CD4-positive, CD25-positive, alpha-beta regulatory T cell (primary cell): ENCODE results near the gene AHNAK2. TPM values are rescaled to one million over a fixed set of nuclear protein-coding genes. Genes with fewer than 3 reads are reported as not detected.

ENCODE experiments used
- ATAC-seq, 2 donors: fragments of 150-1000 bp; cut with Tn5 transposase; one replicate each; pipeline ENCODE4 v1.10.0; 2021; ENCODE audit warnings: low read depth in 2 of 2, moderate number of reproducible peaks in 2 of 2, moderate library complexity in 1 of 2
- DNase-seq, 3 donors: peaks; one replicate each; pipeline versions ENCODE4 v3.0.0 to v3.0.0-alpha.2; 2012 to 2022; ENCODE audit warnings: mixed read lengths in 1 of 3
- H3K27ac ChIP-seq: one replicate; pipeline ENCODE4 v1.7.0; 2013; ENCODE audit warnings: mild to moderate bottlenecking, low read length; ENCODE audit not compliant: insufficient read depth, poor library complexity, severe bottlenecking
- H3K27me3 ChIP-seq: one replicate; pipeline ENCODE4 v1.7.0; 2013; ENCODE audit warnings: low read length; ENCODE audit not compliant: control insufficient read depth, insufficient read depth
- H3K36me3 ChIP-seq: one replicate; pipeline ENCODE4 v1.7.0; 2013; ENCODE audit warnings: mild to moderate bottlenecking, low read length, moderate library complexity; ENCODE audit not compliant: control insufficient read depth, insufficient read depth
- H3K4me1 ChIP-seq: 2 replicates; pipeline ENCODE4 v1.7.0; 2013; ENCODE audit warnings: mild to moderate bottlenecking, low read length; ENCODE audit not compliant: insufficient read depth, control insufficient read depth, poor library complexity, severe bottlenecking
- H3K4me3 ChIP-seq: one replicate; pipeline ENCODE4 v1.7.0; 2013; ENCODE audit warnings: low read depth, mild to moderate bottlenecking, low read length, moderate library complexity
- H3K9me3 ChIP-seq, 2 experiments: 1 replicate in 1 of 2; 2 replicates in 1 of 2; pipeline ENCODE4 v1.7.0; 2013; ENCODE audit warnings: low read length in 2 of 2, mild to moderate bottlenecking in 1 of 2, moderate library complexity in 1 of 2; ENCODE audit not compliant: control insufficient read depth in 2 of 2
- H3K27ac Mint-ChIP-seq, 3 donors: one replicate each; pipeline ENCODE4 v1.8.0; 2020 to 2022; ENCODE audit warnings: mild to moderate bottlenecking in 3 of 3, mixed read lengths in 3 of 3, moderate library complexity in 2 of 3
- H3K27me3 Mint-ChIP-seq: one replicate; pipeline ENCODE4 v1.8.0; 2022; ENCODE audit warnings: mild to moderate bottlenecking, mixed read lengths
- H3K36me3 Mint-ChIP-seq: one replicate; pipeline ENCODE4 v1.8.0; 2020; ENCODE audit warnings: mixed read lengths
- H3K4me1 Mint-ChIP-seq, 4 donors: one replicate each; pipeline ENCODE4 v1.8.0; 2020 to 2022; ENCODE audit warnings: mixed read lengths in 4 of 4, mild to moderate bottlenecking in 1 of 4
- H3K4me3 Mint-ChIP-seq, 4 donors: one replicate each; pipeline ENCODE4 v1.8.0; 2020 to 2022; ENCODE audit warnings: mild to moderate bottlenecking in 4 of 4, mixed read lengths in 4 of 4, moderate library complexity in 3 of 4
- H3K9me3 Mint-ChIP-seq, 7 donors: one replicate each; pipeline ENCODE4 v1.8.0; 2020 to 2022; ENCODE audit warnings: mixed read lengths in 7 of 7, mild to moderate bottlenecking in 3 of 7, moderate library complexity in 2 of 7
- polyA plus RNA-seq, 4 donors: library from polyadenylated mRNA; unstranded; fragments of 300-500 nt; fragmentation: Illumina TruSeq; gene quantifications; one replicate each; pipeline ENCODE4 v1.2.3, GENCODE V29; 2021
- total RNA-seq: library from RNA; stranded (reverse); gene quantifications from one replicate; pipeline ENCODE4 v1.2.3, GENCODE V29; 2022

AHNAK2 gene
- total and polyA plus RNA-seq, 5 donors from 2014 or later, result not detected

GRCh38 chr14:104975481-104976197, 2.5 kb downstream of the AHNAK2 start:
- peak overlapping the region in 1 of 4 donors; percentile 78 for H3K4me3 Mint-ChIP-seq
- H3K27me3 ChIP-seq, result no peaks in the 10 kb centered on the region
- H3K4me3 ChIP-seq, result no peak overlapping the region
- H3K27ac ChIP-seq, result no peak overlapping the region
- DNase-seq (peak in 1 of 3 donors; percentile 21), ATAC-seq (peak; percentile 6 to 9)
- no peaks in the 10 kb centered on the region for H3K9me3 ChIP-seq
- peaks cover 0 to 12% (median 7%) of the 10 kb centered on the region in 4 donors for H3K4me1 Mint-ChIP-seq
- peaks cover 29% of the 10 kb centered on the region for H3K27me3 Mint-ChIP-seq
- H3K27ac Mint-ChIP-seq, result peak overlapping the region in 1 of 3 donors; percentile 71
- peaks cover 15% of the 10 kb centered on the region for H3K4me1 ChIP-seq
- H3K36me3 ChIP-seq, result no peaks in the 10 kb centered on the region
- H3K36me3 Mint-ChIP-seq, result no peaks in the 10 kb centered on the region
- peaks cover 0 to 4% (median 0%) of the 10 kb centered on the region in 7 donors for H3K9me3 Mint-ChIP-seq

GRCh38 chr14:104974665-104975390, 3.3 kb downstream of the AHNAK2 start:
- Mint-ChIP-seq H3K9me3 (peaks cover 0 to 4% (median 0%) of the 10 kb centered on the region in 7 donors), H3K4me1 (peaks cover 0 to 12% (median 7%) of the 10 kb centered on the region in 4 donors), H3K4me3 (peak overlapping the region in 1 of 4 donors; percentile 68), H3K27ac (no peak overlapping the region), H3K27me3 (peaks cover 28% of the 10 kb centered on the region), H3K36me3 (no peaks in the 10 kb centered on the region)
- no peak overlapping the region for H3K27ac ChIP-seq
- H3K27me3 ChIP-seq, result no peaks in the 10 kb centered on the region
- H3K36me3 ChIP-seq, result no peaks in the 10 kb centered on the region
- H3K4me3 ChIP-seq, result no peak overlapping the region
- ATAC-seq (no peak), DNase-seq (no peak)
- no peaks in the 10 kb centered on the region for H3K9me3 ChIP-seq
- H3K4me1 ChIP-seq, result peaks cover 15% of the 10 kb centered on the region

GRCh38 chr14:104974146-104974541, 4.0 kb downstream of the AHNAK2 start:
- Histone ChIP-seq H3K27ac (no peak overlapping the region), H3K27me3 (no peaks in the 10 kb centered on the region), H3K9me3 (no peaks in the 10 kb centered on the region), H3K4me1 (peaks cover 15% of the 10 kb centered on the region), H3K4me3 (no peak overlapping the region), H3K36me3 (no peaks in the 10 kb centered on the region)
- H3K4me1 Mint-ChIP-seq, result peaks cover 0 to 12% (median 7%) of the 10 kb centered on the region in 4 donors
- H3K9me3 Mint-ChIP-seq, result peaks cover 0 to 2% (median 0%) of the 10 kb centered on the region in 7 donors
- peak overlapping the region in 1 of 3 donors; percentile 38 for H3K27ac Mint-ChIP-seq
- no peaks in the 10 kb centered on the region for H3K36me3 Mint-ChIP-seq
- ATAC-seq, result no peak
- no peak for DNase-seq
- H3K4me3 Mint-ChIP-seq, result no peak overlapping the region
- H3K27me3 Mint-ChIP-seq, result peaks cover 24% of the 10 kb centered on the region

- DNase-seq, result no peak
- no peak overlapping the region for H3K4me3 ChIP-seq
Measured at GRCh38 chr14:104973385-104974145, 4.6 kb downstream of the AHNAK2 start.

GRCh38 chr14:104973135-104973384, 5.1 kb downstream of the AHNAK2 start:
- no peaks in the 10 kb centered on the region for H3K36me3 Mint-ChIP-seq
- no peak overlapping the region for H3K4me3 ChIP-seq
- peaks cover 24% of the 10 kb centered on the region for H3K27me3 Mint-ChIP-seq
- no peaks in the 10 kb centered on the region for H3K9me3 ChIP-seq
- no peaks in the 10 kb centered on the region for H3K27me3 ChIP-seq
- peaks cover 0 to 2% (median 0%) of the 10 kb centered on the region in 7 donors for H3K9me3 Mint-ChIP-seq
- ATAC-seq (no peak), DNase-seq (no peak)
- no peaks in the 10 kb centered on the region for H3K36me3 ChIP-seq
- H3K4me1 ChIP-seq, result peaks cover 11% of the 10 kb centered on the region
- no peak overlapping the region for H3K27ac ChIP-seq
- no peak overlapping the region for H3K4me3 Mint-ChIP-seq
- peaks cover 0 to 12% (median 4%) of the 10 kb centered on the region in 4 donors for H3K4me1 Mint-ChIP-seq
- H3K27ac Mint-ChIP-seq, result no peak overlapping the region

More at GRCh38 chr14:104973385-104974145, 4.6 kb downstream of the AHNAK2 start:
- ATAC-seq, result no peak
- Mint-ChIP-seq H3K4me3 (no peak overlapping the region), H3K36me3 (no peaks in the 10 kb centered on the region), H3K27me3 (peaks cover 24% of the 10 kb centered on the region), H3K9me3 (peaks cover 0 to 2% (median 0%) of the 10 kb centered on the region in 7 donors), H3K4me1 (peaks cover 0 to 12% (median 4%) of the 10 kb centered on the region in 4 donors), H3K27ac (no peak overlapping the region)
- H3K36me3 ChIP-seq, result no peaks in the 10 kb centered on the region
- H3K27ac ChIP-seq, result no peak overlapping the region
- no peaks in the 10 kb centered on the region for H3K27me3 ChIP-seq
- H3K9me3 ChIP-seq, result no peaks in the 10 kb centered on the region
- peaks cover 14% of the 10 kb centered on the region for H3K4me1 ChIP-seq

GRCh38 chr14:104972301-104973134, 5.7 kb downstream of the AHNAK2 start:
- Histone ChIP-seq H3K4me3 (no peak overlapping the region), H3K27me3 (no peaks in the 10 kb centered on the region), H3K36me3 (no peaks in the 10 kb centered on the region), H3K4me1 (peaks cover 7% of the 10 kb centered on the region), H3K9me3 (no peaks in the 10 kb centered on the region), H3K27ac (no peak overlapping the region)
- H3K27ac Mint-ChIP-seq, result peak overlapping the region in 1 of 3 donors; percentile 9
- ATAC-seq (no peak), DNase-seq (no peak)
- H3K27me3 Mint-ChIP-seq, result peaks cover 24% of the 10 kb centered on the region
- H3K4me3 Mint-ChIP-seq, result no peak overlapping the region
- H3K9me3 Mint-ChIP-seq, result peaks cover 0 to 2% (median 0%) of the 10 kb centered on the region in 7 donors
- H3K4me1 Mint-ChIP-seq, result peaks cover 0 to 9% (median 4%) of the 10 kb centered on the region in 4 donors
- no peaks in the 10 kb centered on the region for H3K36me3 Mint-ChIP-seq
